Esophagus muscularis mucosa (tissue), 4 donors: Measurements from ENCODE around the gene KCNJ10. TPM values are rescaled to one million over a fixed set of nuclear protein-coding genes. Genes with fewer than 3 reads are reported as not detected.

Source experiments
- DNase-seq: peaks from one replicate; pipeline ENCODE4 v3.0.0-alpha.2; 2017; ENCODE audit errors: extremely low spot score
- H3K27ac ChIP-seq, 4 donors: fragments of 200-600 bp; sonication (generic); replicated peaks in 1 of 4; 1 replicate in 3 of 4; 2 replicates in 1 of 4; pipeline ENCODE4 v1.5.1; 2016 to 2019; ENCODE audit warnings: mild to moderate bottlenecking in 1 of 4
- H3K27me3 ChIP-seq, 4 donors: fragments of 200-600 bp; sonication (generic); one replicate each; pipeline versions ENCODE4 v1.5.1 to v1.6.0; 2016 to 2019
- H3K36me3 ChIP-seq, 4 donors: fragments of 200-600 bp; sonication (generic); one replicate each; pipeline ENCODE4 v1.5.1; 2016 to 2019
- H3K4me1 ChIP-seq, 4 donors: fragments of 200-600 bp; sonication (generic); one replicate each; pipeline ENCODE4 v1.5.1; 2016 to 2019
- H3K4me3 ChIP-seq, 4 donors: fragments of 200-600 bp; sonication (generic); 1 replicate in 2 of 4; 2 replicates in 2 of 4; pipeline ENCODE4 v1.5.1; 2016 to 2019; ENCODE audit warnings: mild to moderate bottlenecking in 4 of 4, moderate library complexity in 1 of 4
- H3K9me3 ChIP-seq, 4 donors: fragments of 200-600 bp; sonication (generic); 1 replicate in 3 of 4; 2 replicates in 1 of 4; pipeline ENCODE4 v1.5.1; 2016 to 2019
- CTCF ChIP-seq, 3 experiments: fragments of 200-600 bp in 2 of 3; fragments of 450-650 bp in 1 of 3; sonication (generic) in 2 of 3; IDR thresholded peaks; one replicate each; pipeline ENCODE4 v1.5.1; 2017 to 2019; ENCODE audit warnings: antibody characterized with exemption in 3 of 3, mild to moderate bottlenecking in 2 of 3, moderate library complexity in 1 of 3
- EP300 ChIP-seq: sonication (generic); formaldehyde crosslinking; IDR thresholded peaks from one replicate; pipeline ENCODE4 v1.6.1; 2017; ENCODE audit warnings: antibody characterized with exemption
- POLR2A ChIP-seq: fragments of 450-650 bp; IDR thresholded peaks from one replicate; pipeline ENCODE4 v1.6.1; 2017; ENCODE audit warnings: antibody characterized with exemption, moderate library complexity, mild to moderate bottlenecking, low read depth
- POLR2AphosphoS5 ChIP-seq, 2 donors: sonication (generic); formaldehyde crosslinking; IDR thresholded peaks; one replicate each; pipeline ENCODE4 v1.6.1; 2017; ENCODE audit warnings: antibody characterized with exemption in 2 of 2
- WGBS: methylation state at CpG from one replicate; pipeline ENCODE4 v1.1.5; 2018; 5-methylcytosine and 5-hydroxymethylcytosine counted together
- intact Hi-C: fragments of 100-400 bp; cut with DNase I; formaldehyde crosslinking; loops from one replicate; pipeline ENCODE4 v1.15.1; 2023
- total RNA-seq, 4 donors: library from RNA; depleted of rRNA; stranded (reverse); fragments of >200 nt; gene quantifications; one replicate each; pipeline versions ENCODE4 v1.1.0 to v1.2.1, GENCODE V29; 2016

KCNJ10 gene
- total RNA-seq, 4 donors from 2014 or later: 0.06 TPM; not detected in 3

DNA sequence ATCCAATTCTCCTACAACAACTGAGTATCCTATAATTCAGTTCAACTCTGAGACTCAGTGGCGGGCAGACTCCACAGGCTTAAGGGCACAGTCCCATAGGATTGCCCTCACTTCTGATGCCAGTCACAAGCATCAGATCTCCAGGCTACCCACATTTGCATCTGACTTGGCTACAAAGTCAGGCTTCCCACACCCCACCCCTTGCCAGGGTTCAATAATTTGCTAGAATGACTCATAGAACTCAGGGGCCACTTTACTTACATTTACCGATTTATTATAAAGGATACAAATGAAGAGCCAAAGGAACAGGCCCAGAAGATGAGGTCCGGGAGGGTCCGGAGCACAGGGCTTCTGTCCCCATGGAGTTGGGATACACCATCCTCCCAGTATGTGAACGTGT, 80.0 kb downstream of the KCNJ10 start:
- H3K4me1 ChIP-seq: no peaks in the 10 kb centered on the region
- H3K27ac ChIP-seq: no peak overlapping the region
- H3K27me3 ChIP-seq: peaks cover 0 to 10% (median 2%) of the 10 kb centered on the region in 4 donors
- no peaks in the 10 kb centered on the region for H3K36me3 ChIP-seq
- no peaks in the 10 kb centered on the region for H3K9me3 ChIP-seq
- DNase-seq: peak; percentile 55
- intact Hi-C loops: no loop called here
- 94% methylated on average over 5 of the region's 5 CpGs for WGBS
- H3K4me3 ChIP-seq: no peak overlapping the region
- no peak for TF ChIP-seq POLR2A
- no peak for TF ChIP-seq CTCF (IDR thresholded peaks at IDR 0.05)
- no peak for TF ChIP-seq POLR2AphosphoS5 (IDR thresholded peaks at IDR 0.05)
- TF ChIP-seq EP300: no peak

GRCh38 chr1:159989581-159989980, 80.4 kb downstream of the KCNJ10 start:
- intact Hi-C loops: no loop called here
- no peak overlapping the region for H3K4me3 ChIP-seq
- WGBS: 72% methylated on average over 3 of the region's 3 CpGs

GRCh38 chr1:159988006-159988405, 82.0 kb downstream of the KCNJ10 start:
- 82% methylated on average over 1 of the region's 1 CpG for WGBS

More at GRCh38 chr1:159989581-159989980, 80.4 kb downstream of the KCNJ10 start:
- DNase-seq: peak; percentile 68
- Histone ChIP-seq H3K27ac (no peak overlapping the region), H3K27me3 (peaks cover 0 to 10% (median 2%) of the 10 kb centered on the region in 4 donors), H3K9me3 (no peaks in the 10 kb centered on the region), H3K4me1 (no peaks in the 10 kb centered on the region), H3K36me3 (no peaks in the 10 kb centered on the region)
- TF ChIP-seq POLR2AphosphoS5 (IDR thresholded peaks at IDR 0.05): no peak
- no peak for TF ChIP-seq POLR2A
- no peak for TF ChIP-seq EP300
- no peak for TF ChIP-seq CTCF (IDR thresholded peaks at IDR 0.05)

DNA sequence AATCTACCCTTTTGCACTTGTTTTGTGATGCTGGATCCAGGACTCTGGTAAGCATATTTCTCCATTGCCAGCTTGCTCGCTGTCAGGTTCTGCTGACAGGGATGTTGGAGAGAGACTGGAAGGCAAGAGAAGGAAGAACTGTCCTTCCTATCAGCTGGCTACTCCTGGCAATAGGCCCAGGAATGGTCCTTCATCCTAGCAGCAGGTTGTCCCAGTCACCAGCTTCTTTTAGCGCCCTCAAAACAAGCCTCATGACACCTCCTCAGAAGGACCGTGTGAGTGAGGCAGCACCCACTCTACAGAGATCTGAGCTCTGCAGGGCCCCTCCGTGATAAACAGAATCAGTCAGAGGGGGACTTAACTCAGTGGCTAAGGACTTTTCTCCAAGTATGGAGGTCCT, 82.8 kb downstream of the KCNJ10 start:
- WGBS: 65% methylated on average over 3 of the region's 4 CpGs
- DNase-seq: peak; percentile 82
- TF ChIP-seq CTCF (IDR thresholded peaks at IDR 0.05): no peak
- TF ChIP-seq EP300: no peak
- no peak for TF ChIP-seq POLR2A
- TF ChIP-seq POLR2AphosphoS5 (IDR thresholded peaks at IDR 0.05): no peak
- Histone ChIP-seq H3K9me3 (no peaks in the 10 kb centered on the region), H3K27me3 (peaks cover 0 to 10% (median 2%) of the 10 kb centered on the region in 4 donors), H3K4me3 (no peak overlapping the region), H3K36me3 (no peaks in the 10 kb centered on the region), H3K27ac (no peak overlapping the region), H3K4me1 (no peaks in the 10 kb centered on the region)
- intact Hi-C loops: no loop called here

More at GRCh38 chr1:159988006-159988405, 82.0 kb downstream of the KCNJ10 start:
- no peaks in the 10 kb centered on the region for H3K4me1 ChIP-seq
- peak; percentile 53 for DNase-seq
- TF ChIP-seq POLR2A (no peak), POLR2AphosphoS5 (IDR thresholded peaks at IDR 0.05) (no peak), EP300 (no peak), CTCF (IDR thresholded peaks at IDR 0.05) (no peak)
- no peaks in the 10 kb centered on the region for H3K9me3 ChIP-seq
- H3K27me3 ChIP-seq: peaks cover 0 to 10% (median 2%) of the 10 kb centered on the region in 4 donors
- intact Hi-C loops: no loop called here
- H3K27ac ChIP-seq: no peak overlapping the region
- H3K4me3 ChIP-seq: no peak overlapping the region
- no peaks in the 10 kb centered on the region for H3K36me3 ChIP-seq

GRCh38 chr1:159986531-159986930, 83.4 kb downstream of the KCNJ10 start:
- 100% methylated on average over 1 of the region's 1 CpG for WGBS
- Histone ChIP-seq H3K4me1 (no peaks in the 10 kb centered on the region), H3K4me3 (no peak overlapping the region), H3K36me3 (no peaks in the 10 kb centered on the region), H3K27ac (no peak overlapping the region), H3K27me3 (peaks cover 0 to 10% (median 2%) of the 10 kb centered on the region in 4 donors), H3K9me3 (no peaks in the 10 kb centered on the region)
- peak; percentile 85 for DNase-seq
- intact Hi-C loops: no loop called here
- TF ChIP-seq CTCF (IDR thresholded peaks at IDR 0.05) (no peak), EP300 (no peak), POLR2A (no peak), POLR2AphosphoS5 (IDR thresholded peaks at IDR 0.05) (no peak)
